Measurements from ENCODE around the gene BEGAIN.

The BEGAIN gene

DNA sequence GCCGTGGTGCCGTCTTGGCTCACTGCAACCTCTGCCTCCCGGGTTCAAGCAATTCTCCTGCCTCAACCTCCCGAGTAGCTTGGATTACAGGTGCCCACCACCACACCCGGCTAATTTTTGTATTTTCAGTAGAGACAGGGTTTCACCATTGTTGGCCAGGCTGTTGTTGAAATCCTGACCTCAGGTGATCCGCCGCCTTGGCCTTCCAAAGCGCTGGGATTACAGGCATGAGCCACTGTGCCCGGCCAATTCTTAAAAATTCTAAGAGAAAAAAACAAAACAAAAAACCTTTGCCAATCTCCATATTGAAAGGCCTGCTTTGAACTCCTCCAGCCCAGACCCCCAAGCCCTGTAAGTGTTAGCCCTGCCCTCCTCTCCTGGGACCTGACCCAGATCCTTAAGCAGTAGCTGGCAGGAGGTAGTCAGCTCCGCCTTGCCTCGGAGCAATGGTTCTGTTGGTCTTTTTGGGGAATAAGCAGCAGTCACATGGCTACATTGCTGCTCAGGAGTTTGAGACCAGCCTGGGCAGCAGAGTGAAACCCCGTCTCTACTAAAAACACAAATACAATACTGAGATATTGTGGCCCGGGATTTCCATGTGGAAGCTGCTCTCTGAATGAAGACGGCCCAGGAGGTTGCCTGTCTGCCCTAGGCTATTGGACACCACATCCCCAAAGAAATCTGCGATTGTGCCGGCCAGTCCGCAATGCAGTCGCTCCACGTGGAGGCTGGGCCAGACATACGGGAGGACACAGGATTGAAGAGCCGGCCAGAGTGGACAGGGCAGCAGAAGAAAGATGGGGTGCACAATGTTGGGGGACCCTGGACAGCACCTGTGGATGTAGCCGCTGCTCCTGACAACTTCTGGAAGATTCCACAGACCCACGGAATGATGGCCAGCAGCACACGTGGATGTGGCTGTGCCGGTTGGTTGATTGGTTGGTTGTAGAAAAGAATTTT is 28.8 kb upstream of the BEGAIN start:
- no peak for DNase-seq

- DNase-seq: no peak
These were observed 27.6 kb upstream of the BEGAIN start for GRCh38 chr14:100614803-100615202.

DNA sequence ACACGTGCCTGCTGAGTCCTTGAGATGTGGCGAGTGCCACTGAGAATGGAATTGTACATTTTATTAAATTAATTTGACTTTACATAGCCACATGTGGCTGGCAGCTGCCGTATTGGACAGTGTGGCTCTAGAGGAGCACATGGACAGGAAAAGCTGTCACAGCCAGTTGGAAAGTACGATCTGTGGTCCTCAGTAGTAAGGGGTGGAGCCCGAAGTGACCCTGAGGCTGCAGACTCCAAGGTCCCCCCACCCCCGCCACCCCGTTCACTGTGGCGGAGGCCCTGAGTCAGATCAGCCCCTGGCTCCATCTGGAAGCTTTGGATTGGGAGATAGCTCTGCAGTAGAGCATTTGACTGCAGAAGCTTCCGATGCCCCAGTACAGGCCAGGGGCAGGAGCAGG is 25.8 kb upstream of the BEGAIN start:
- no peak for DNase-seq

DNA sequence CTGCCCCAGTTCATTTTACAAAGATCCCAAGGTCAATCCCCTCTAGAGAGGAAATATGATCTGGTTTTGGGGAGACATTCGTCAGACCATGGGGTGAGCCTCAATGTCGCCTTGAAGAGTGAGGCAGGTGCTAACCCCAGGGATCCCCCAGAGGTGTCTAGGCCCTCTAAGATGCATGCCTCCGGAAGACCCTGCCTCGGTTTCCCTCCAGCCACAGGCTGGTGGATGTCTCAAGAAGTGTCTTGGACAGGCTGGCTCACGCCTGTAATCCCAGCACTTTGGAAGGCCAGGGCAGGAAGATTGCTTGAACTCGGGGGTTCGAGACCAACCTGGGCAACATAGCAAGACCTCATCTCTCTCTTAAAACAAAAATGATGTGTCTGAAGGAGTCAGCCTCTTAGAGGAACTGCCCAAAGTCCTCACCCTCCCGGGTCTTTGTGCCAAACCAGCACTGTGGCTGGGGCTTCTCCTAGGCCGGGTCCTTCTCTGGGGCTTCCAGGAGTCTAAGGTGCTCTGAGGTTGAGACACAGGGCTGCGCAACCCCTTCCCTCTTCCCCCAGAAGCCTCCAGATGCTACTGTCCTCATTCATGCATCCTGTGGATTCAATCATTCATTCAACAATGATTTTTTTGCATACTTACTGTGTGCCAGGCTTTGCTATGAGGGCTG is 24.7 kb upstream of the BEGAIN start:
- DNase-seq: no peak

DNA sequence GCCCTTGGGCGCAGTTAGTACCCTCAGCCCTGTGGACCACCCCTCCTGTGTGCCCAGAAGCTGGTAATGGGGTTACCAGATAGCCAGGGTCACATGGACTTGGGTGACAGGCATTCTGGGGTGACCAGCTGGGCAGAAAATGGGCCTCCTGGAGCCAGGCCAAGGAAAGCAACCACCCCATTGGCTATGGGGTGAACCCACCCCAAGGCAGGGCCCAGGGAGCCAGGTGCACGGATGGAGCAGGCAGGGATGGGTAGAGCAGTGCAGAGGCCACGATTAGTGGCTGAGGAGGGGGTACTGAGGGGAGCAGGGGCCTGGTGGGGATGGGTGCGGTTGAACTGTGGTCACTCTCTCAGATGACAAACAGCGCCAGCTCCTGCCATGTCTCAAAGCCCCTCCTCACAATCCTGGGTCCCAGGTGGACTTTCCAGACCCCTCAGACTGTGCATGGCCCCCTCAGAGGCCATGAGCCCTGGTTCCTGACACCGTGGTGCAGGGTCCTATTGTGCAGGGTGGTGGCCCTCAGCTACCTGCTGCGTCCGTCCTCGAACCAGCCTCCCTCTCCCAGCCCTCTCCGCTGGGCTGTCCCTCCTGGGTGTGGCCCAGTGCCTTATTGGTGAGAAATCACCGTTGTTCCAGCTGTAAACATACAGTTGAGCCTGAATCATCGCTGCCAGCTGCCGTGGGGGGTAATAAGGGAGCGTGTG is 23.4 kb upstream of the BEGAIN start:
- no peak for DNase-seq

GRCh38 chr14:100609941-100610391 is 22.7 kb upstream of the BEGAIN start:
- no peak for DNase-seq

- no peak for DNase-seq
These were observed 22.2 kb upstream of the BEGAIN start for GRCh38 chr14:100609331-100609870.

DNA sequence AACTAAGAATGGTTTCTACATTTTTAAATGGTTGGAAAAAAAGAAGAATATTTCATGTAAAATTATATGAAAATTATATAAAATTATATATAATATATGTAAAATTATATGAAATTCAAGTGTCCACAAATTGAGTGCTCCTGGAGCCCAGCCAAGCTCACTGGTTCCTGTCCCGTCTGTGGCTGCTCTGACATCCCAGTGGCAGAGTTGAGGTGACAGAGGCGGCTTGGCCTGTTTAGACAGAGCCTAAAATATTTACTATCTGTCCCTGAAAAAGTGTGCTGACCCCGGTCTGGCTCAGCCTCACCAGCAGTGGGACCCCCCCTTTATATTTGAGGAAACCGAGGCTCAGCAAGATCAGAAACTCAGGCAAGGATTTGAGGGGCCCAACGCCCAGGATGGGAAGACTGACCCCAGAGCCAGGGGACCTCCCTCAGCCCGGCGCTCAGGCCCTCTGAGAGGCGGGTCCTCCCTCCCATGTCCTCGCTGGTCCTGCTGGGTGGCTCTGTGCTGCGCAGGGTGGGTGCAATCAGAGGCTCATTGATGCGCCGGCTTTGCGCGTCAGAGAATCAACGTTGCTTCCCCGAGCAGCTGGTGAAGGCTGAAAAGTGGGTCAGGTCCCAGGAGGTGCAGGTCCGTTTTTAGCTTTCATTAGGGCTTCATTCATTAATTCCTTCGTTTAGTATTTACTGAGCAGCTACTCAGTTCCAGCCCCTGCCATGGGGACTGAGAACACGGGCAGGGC is 21.5 kb upstream of the BEGAIN start:
- DNase-seq: no peak

GRCh38 chr14:100608064-100608463 is 20.8 kb upstream of the BEGAIN start:
- DNase-seq: no peak

DNA sequence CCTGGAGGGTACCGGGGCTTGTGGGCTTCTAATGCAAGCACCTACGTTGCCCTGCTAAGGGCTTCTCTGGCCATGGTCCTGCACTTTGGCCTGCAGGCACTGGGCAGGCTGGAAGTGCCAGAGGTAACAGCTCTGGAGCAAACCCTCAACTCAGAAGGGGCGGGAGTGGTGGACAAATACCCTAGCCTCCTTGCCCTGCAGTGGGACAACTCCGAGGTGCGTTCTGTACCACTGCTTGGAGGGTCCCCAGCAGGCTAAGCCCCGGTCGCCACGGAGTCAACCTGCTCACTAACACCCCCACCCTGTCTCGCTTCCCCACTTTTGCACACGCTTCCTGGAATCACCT is 20.4 kb upstream of the BEGAIN start:
- DNase-seq: no peak

GRCh38 chr14:100606687-100607610 is 19.7 kb upstream of the BEGAIN start:
- no peak for DNase-seq

GRCh38 chr14:100605706-100606686 is 18.8 kb upstream of the BEGAIN start:
- peak; percentile 12 for DNase-seq

DNA sequence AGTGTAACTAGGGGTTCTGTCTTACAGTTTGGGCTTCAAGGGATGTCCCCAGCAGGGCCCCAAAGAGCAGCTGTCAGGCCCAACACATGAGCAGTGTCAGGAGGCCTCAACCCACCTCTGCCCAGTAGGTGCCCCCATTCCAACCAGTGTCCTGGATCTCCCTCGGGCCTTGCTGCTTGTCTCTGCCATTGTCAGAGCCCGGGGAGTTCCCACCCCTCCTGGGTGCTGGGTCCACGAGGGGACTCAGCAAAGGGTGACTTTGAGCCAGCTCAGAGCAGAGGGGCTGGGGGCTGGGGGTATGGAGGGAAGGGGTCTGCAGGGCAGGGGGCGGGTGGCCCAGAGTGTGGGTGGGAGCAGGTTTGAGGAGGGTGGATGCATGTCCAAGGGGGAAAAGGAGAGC is 18.0 kb upstream of the BEGAIN start:
- no peak for DNase-seq

- DNase-seq: no peak
These were observed 17.5 kb upstream of the BEGAIN start for GRCh38 chr14:100604709-100605108.

- no peak for DNase-seq
These were observed 16.9 kb upstream of the BEGAIN start for GRCh38 chr14:100604121-100604501.

DNA sequence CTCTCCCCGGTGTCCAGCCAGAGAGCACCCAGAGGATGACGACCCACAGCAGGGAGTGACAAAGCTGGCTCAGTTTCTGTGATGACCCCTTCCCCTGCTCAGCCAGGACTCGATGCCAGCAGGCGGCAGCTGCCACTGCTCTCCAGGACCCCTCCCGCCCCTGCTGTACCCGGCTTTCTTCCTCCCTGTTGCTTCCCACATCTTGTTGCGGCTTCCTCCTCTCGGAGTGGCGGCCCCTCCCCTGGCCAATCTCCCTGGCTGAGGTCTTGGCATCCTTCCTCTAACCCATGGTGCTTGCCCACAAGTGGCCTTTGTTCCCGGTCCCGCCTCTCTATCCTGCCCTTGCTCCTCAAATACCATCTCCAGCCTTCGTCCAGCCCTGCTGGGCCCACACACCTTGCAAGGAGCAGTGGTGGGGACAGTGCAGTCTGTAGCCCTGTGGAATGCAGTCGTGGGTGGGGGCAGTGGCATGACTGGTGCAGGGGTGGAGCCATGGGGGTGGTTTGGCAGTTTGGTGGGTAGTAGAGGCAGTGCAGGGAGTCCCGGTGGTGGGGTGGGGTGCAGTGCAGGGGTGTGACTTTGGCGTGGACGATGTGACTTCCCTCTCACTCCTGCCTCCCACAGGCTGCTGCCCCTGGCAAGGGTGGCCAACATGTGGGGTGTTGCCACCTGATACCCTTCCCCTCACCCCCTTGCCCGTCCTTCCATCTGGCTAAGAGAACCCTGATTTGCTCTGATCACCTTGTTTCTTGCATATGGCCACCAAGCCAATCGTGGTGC is 16.3 kb upstream of the BEGAIN start:
- no peak for DNase-seq

- DNase-seq: no peak
These were observed 15.5 kb upstream of the BEGAIN start for GRCh38 chr14:100602621-100603230.

DNA sequence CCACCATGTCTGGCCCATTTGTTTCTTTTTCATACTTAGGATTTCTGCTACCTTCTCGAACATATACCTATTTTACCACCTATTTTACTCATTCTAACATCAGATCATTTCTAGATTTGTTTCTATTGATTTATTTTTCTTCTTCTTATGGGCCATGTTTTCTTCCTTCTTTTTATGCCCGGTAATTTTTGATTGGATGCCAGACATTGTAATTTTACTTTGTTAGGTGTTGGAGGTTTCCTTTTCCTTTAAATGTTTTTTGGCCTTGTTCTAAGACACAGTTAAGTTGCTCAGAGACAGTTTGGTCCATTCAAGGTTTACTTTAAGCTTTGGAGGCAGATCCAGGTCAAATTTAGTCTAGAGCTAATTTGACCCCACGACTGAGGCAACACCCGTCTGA is 14.7 kb upstream of the BEGAIN start:
- no peak for DNase-seq

- no peak for DNase-seq
These were observed 13.8 kb upstream of the BEGAIN start for GRCh38 chr14:100601064-100601463.
